ENCODE results near the gene ERBB2. TPM values are rescaled to one million over a fixed set of nuclear protein-coding genes. Genes with fewer than 3 reads are reported as not detected.
A peak's percentile ranks its signal among the peaks of the same experiment; 100 is the strongest.

ERBB2 gene
- total RNA-seq, 6 experiments from 2014 or later, result 8.9 to 40.4 (median 26.2) TPM

DNA sequence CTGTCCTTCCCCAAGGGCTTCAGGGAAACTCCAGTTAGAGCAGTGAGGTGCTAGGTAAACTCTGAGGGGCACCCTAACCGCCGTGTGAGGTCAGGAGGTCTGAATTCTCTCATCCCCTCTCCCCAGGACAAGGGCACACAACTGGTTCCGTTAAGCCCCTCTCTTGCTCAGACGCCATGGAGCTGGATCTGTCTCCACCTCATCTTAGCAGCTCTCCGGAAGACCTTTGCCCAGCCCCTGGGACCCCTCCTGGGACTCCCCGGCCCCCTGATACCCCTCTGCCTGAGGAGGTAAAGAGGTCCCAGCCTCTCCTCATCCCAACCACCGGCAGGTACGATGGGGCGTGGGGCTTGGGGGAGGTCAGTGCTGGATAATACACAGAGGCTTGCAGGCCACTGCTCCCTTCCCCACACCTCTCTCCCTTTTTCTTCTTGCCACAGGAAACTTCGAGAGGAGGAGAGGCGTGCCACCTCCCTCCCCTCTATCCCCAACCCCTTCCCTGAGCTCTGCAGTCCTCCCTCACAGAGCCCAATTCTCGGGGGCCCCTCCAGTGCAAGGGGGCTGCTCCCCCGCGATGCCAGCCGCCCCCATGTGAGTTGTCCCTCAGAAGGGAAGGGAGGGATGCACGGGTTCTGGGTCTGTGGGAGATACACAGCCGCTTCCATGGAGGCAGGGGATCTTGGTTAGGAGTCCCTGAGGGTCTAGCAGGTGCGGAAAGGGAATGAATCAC lies 42.4 kb downstream of the ERBB2 start:
- Histone ChIP-seq H3K36me3 (peaks cover 0 to 33% (median 10%) of the 10 kb centered on the region in 4 donors), H3K4me3 (no peak overlapping the region), H3K4me1 (peaks cover 0 to 11% (median 5%) of the 10 kb centered on the region in 4 donors), H3K27me3 (no peaks in the 10 kb centered on the region), H3K9me3 (no peaks in the 10 kb centered on the region), H3K27ac (no peak overlapping the region)
- DNase-seq, result peak in 1 of 3 donors; percentile 39
- 71% methylated on average over 9 of the region's 18 CpGs for WGBS (ENCODE audit: insufficient coverage, low coverage, low lambda C conversion rate, missing lambda C conversion rate)
- intact Hi-C loops (cut with DNase I), result loop anchor here (10.0 kb wide), 2 partner anchors 107 to 197 kb away; partner anchors contain the start of gene STARD3 (in 1 of the 2)
- no peak for ATAC-seq
- TF ChIP-seq CTCF (IDR thresholded peaks at IDR 0.05) (no peak), POLR2A (IDR thresholded peaks at IDR 0.05) (no peak)

- ATAC-seq, result no peak
- no peak for TF ChIP-seq POLR2A (IDR thresholded peaks at IDR 0.05)
- no peak for TF ChIP-seq CTCF (IDR thresholded peaks at IDR 0.05)
- no peak overlapping the region for H3K27ac ChIP-seq
- peaks cover 0 to 33% (median 10%) of the 10 kb centered on the region in 4 donors for H3K36me3 ChIP-seq
- WGBS (ENCODE audit: insufficient coverage, low coverage, low lambda C conversion rate, missing lambda C conversion rate), result 76% methylated on average over 7 of the region's 21 CpGs
- no peaks in the 10 kb centered on the region for H3K27me3 ChIP-seq
- peak in 1 of 3 donors; percentile 45 for DNase-seq
- intact Hi-C loops (cut with DNase I), result loop anchor here (10.0 kb wide), 2 partner anchors 108 to 198 kb away; partner anchors contain the start of gene STARD3 (in 1 of the 2)
- no peak overlapping the region for H3K4me3 ChIP-seq
- no peaks in the 10 kb centered on the region for H3K9me3 ChIP-seq
- peaks cover 0 to 11% (median 5%) of the 10 kb centered on the region in 4 donors for H3K4me1 ChIP-seq
These were observed 43.1 kb downstream of the ERBB2 start for GRCh38 chr17:39742856-39743436.

GRCh38 chr17:39744075-39744835 lies 44.4 kb downstream of the ERBB2 start:
- Histone ChIP-seq H3K36me3 (peaks cover 0 to 33% (median 10%) of the 10 kb centered on the region in 4 donors), H3K4me3 (no peak overlapping the region), H3K27me3 (no peaks in the 10 kb centered on the region), H3K4me1 (peaks cover 0 to 11% (median 5%) of the 10 kb centered on the region in 4 donors), H3K27ac (no peak overlapping the region), H3K9me3 (no peaks in the 10 kb centered on the region)
- intact Hi-C loops (cut with DNase I), result loop anchor here (10.0 kb wide), 2 partner anchors 109 to 199 kb away; partner anchors contain the start of gene STARD3 (in 1 of the 2)
- TF ChIP-seq POLR2A (IDR thresholded peaks at IDR 0.05) (no peak), CTCF (IDR thresholded peaks at IDR 0.05) (no peak)
- no peak for DNase-seq
- ATAC-seq, result no peak
- WGBS (ENCODE audit: insufficient coverage, low coverage, low lambda C conversion rate, missing lambda C conversion rate), result 96% methylated on average over 9 of the region's 16 CpGs

DNA sequence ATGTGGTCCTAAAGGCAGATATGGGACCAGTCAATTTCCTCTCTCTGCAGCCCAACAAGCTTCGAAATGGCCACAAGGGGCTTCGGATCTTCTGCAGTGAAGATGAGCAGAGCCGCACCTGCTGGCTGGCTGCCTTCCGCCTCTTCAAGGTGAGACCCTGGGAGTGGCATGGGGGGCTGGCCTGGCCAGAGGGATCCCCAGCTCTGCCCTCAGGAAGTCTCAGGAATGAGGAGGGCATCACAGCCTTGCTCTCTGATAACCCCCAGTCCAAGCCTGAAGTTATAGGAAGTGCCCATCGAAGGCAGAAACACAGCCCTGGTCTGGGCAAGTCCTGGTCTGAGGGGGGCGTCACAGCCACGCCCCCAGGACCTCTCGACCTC lies 45.0 kb downstream of the ERBB2 start:
- intact Hi-C loops (cut with DNase I), result loop anchor here (10.0 kb wide), 2 partner anchors 110 to 200 kb away; partner anchors contain the start of gene STARD3 (in 1 of the 2)

More for the DNA sequence above, 45.0 kb downstream of the ERBB2 start:
- WGBS (ENCODE audit: insufficient coverage, low coverage, low lambda C conversion rate, missing lambda C conversion rate), result no CpG with 5 or more reads among the region's 8 CpGs
- no peak overlapping the region for H3K27ac ChIP-seq
- H3K36me3 ChIP-seq, result peaks cover 0 to 33% (median 10%) of the 10 kb centered on the region in 4 donors
- no peaks in the 10 kb centered on the region for H3K9me3 ChIP-seq
- H3K4me1 ChIP-seq, result peaks cover 0 to 9% (median 4%) of the 10 kb centered on the region in 4 donors
- TF ChIP-seq CTCF (IDR thresholded peaks at IDR 0.05), result no peak
- DNase-seq, result no peak
- no peak for ATAC-seq
- no peaks in the 10 kb centered on the region for H3K27me3 ChIP-seq
- no peak overlapping the region for H3K4me3 ChIP-seq

Data from right lobe of liver (tissue), 6 donors.